Brain microvascular endothelial cell (primary cell): ENCODE data around the gene NT5C1A.

Experiments used
- DNase-seq: peaks from one replicate; pipeline ENCODE4 v3.0.0-alpha.2; 2020
- H3K27ac ChIP-seq: fragments of 250-450 bp; sonication (Bioruptor Pico); 2 replicates; pipeline ENCODE4 v1.5.1; 2020; ENCODE audit warnings: mild to moderate bottlenecking, moderate library complexity
- H3K27me3 ChIP-seq: fragments of 250-450 bp; sonication (Bioruptor Pico); replicated peaks from 2 replicates; pipeline ENCODE4 v1.5.1; 2020; ENCODE audit warnings: mild to moderate bottlenecking
- H3K36me3 ChIP-seq: fragments of 250-450 bp; sonication (Bioruptor Pico); replicated peaks from 2 replicates; pipeline ENCODE4 v1.5.1; 2020; ENCODE audit warnings: mild to moderate bottlenecking
- H3K4me3 ChIP-seq: 2 replicates; pipeline ENCODE4 v1.5.1; 2011; ENCODE audit warnings: low read depth, mild to moderate bottlenecking, control low read depth, low read length, moderate library complexity
- CTCF ChIP-seq: IDR thresholded peaks from 2 replicates; pipeline ENCODE4 v1.5.1; 2011; ENCODE audit warnings: low read depth, mild to moderate bottlenecking, moderate library complexity, low read length, control low read depth, inconsistent platforms; ENCODE audit errors: missing control alignments
- in situ Hi-C: cut with HindIII; loops from 2 replicates; pipeline ENCODE4 v1.10.0; 2017; ENCODE audit warnings: low sequenced_read_pairs, low pct_ligation_motif_present

The NT5C1A gene

GRCh38 chr1:39699419-39699818 lies 27.5 kb upstream of the NT5C1A start:
- in situ Hi-C loops = no loop called here
- no peak overlapping the region for H3K4me3 ChIP-seq
- no peak for TF ChIP-seq CTCF
- H3K36me3 ChIP-seq = no peaks in the 10 kb centered on the region
- no peak overlapping the region for H3K27ac ChIP-seq
- peaks cover 8% of the 10 kb centered on the region for H3K27me3 ChIP-seq
- DNase-seq = no peak

GRCh38 chr1:39698568-39698967 lies 26.7 kb upstream of the NT5C1A start:
- in situ Hi-C loops = no loop called here
- Histone ChIP-seq H3K27ac (no peak overlapping the region), H3K4me3 (no peak overlapping the region), H3K36me3 (no peaks in the 10 kb centered on the region), H3K27me3 (peaks cover 13% of the 10 kb centered on the region)
- TF ChIP-seq CTCF = no peak
- DNase-seq = no peak

- no peaks in the 10 kb centered on the region for H3K36me3 ChIP-seq
- in situ Hi-C loops = no loop called here
- H3K4me3 ChIP-seq = no peak overlapping the region
- H3K27me3 ChIP-seq = peaks cover 34% of the 10 kb centered on the region
- no peak overlapping the region for H3K27ac ChIP-seq
- DNase-seq = no peak
- TF ChIP-seq CTCF = no peak
These were observed 24.5 kb upstream of the NT5C1A start for GRCh38 chr1:39696448-39696847.

GRCh38 chr1:39695016-39695415 lies 23.1 kb upstream of the NT5C1A start:
- no peaks in the 10 kb centered on the region for H3K36me3 ChIP-seq
- peaks cover 41% of the 10 kb centered on the region for H3K27me3 ChIP-seq
- no peak overlapping the region for H3K4me3 ChIP-seq
- no peak overlapping the region for H3K27ac ChIP-seq
- TF ChIP-seq CTCF = no peak
- no peak for DNase-seq
- in situ Hi-C loops = no loop called here

GRCh38 chr1:39694026-39694425 lies 22.1 kb upstream of the NT5C1A start:
- in situ Hi-C loops = no loop called here
- Histone ChIP-seq H3K4me3 (no peak overlapping the region), H3K27me3 (peaks cover 50% of the 10 kb centered on the region), H3K36me3 (no peaks in the 10 kb centered on the region), H3K27ac (no peak overlapping the region)
- no peak for TF ChIP-seq CTCF
- DNase-seq = no peak
